Caco-2 (cell line): ENCODE results near the gene TMEM109. TPM values are rescaled to one million over a fixed set of nuclear protein-coding genes. Genes with fewer than 3 reads are reported as not detected.

Experiments
- BruUV-seq: library from RNA; stranded (reverse); fragments of 400-500 nt; replicated peaks from 2 replicates; lab custom pipeline; 2021; lab: Mats Ljungman, UMichigan
- CTCF ChIA-PET: fragments of 300-600 bp; sonication (Branson Sonifier 250); formaldehyde crosslinking; loops from one replicate; lab custom pipeline; 2022; ENCODE audit warnings: antibody characterized with exemption; lab: Charles Lee
- POLR2A ChIA-PET: fragments of 300-600 bp; sonication (Branson Sonifier 250); formaldehyde crosslinking; loops from one replicate; lab custom pipeline; 2022; ENCODE audit warnings: antibody characterized with exemption; lab: Charles Lee
- DNase-seq, 2 experiments: peaks; one replicate each; pipeline versions ENCODE4 v3.0.0 to v3.0.0-alpha.2; 2020 to 2022
- H3K27me3 ChIP-seq: replicated peaks from 2 replicates; pipeline ENCODE4 v1.6.0; 2011; ENCODE audit warnings: low read length; ENCODE audit not compliant: control insufficient read depth, insufficient read depth
- H3K36me3 ChIP-seq: 2 replicates; pipeline ENCODE4 v1.5.1; 2011; ENCODE audit warnings: low read length; ENCODE audit not compliant: control insufficient read depth, insufficient read depth
- H3K4me1 ChIP-seq: fragments of 250-450 bp; sonication (Bioruptor Pico); 2 replicates; pipeline ENCODE4 v1.5.1; 2020; ENCODE audit warnings: mild to moderate bottlenecking
- H3K4me3 ChIP-seq: 2 replicates; pipeline ENCODE4 v1.5.1; 2011; ENCODE audit warnings: low read depth, mild to moderate bottlenecking, control low read depth, low read length
- H3K9me3 ChIP-seq: fragments of 250-450 bp; sonication (Bioruptor Pico); 2 replicates; pipeline ENCODE4 v1.5.1; 2020; ENCODE audit warnings: mild to moderate bottlenecking, moderate library complexity
- H3K27ac Mint-ChIP-seq: one replicate; pipeline ENCODE4 v1.8.0; 2022; ENCODE audit warnings: mixed read lengths; ENCODE audit not compliant: unreplicated experiment
- H3K27me3 Mint-ChIP-seq: one replicate; pipeline ENCODE4 v1.8.0; 2022; ENCODE audit warnings: mixed read lengths; ENCODE audit not compliant: insufficient read depth, unreplicated experiment
- H3K36me3 Mint-ChIP-seq: one replicate; pipeline ENCODE4 v1.8.0; 2022; ENCODE audit warnings: mild to moderate bottlenecking, mixed read lengths; ENCODE audit not compliant: insufficient read depth, unreplicated experiment
- H3K4me1 Mint-ChIP-seq: one replicate; pipeline ENCODE4 v1.8.0; 2022; ENCODE audit warnings: low read depth, mixed read lengths; ENCODE audit not compliant: unreplicated experiment
- H3K4me3 Mint-ChIP-seq: one replicate; pipeline ENCODE4 v1.8.0; 2022; ENCODE audit warnings: mild to moderate bottlenecking, moderate library complexity, mixed read lengths; ENCODE audit not compliant: unreplicated experiment
- H3K9me3 Mint-ChIP-seq: one replicate; pipeline ENCODE4 v1.8.0; 2022; ENCODE audit warnings: mixed read lengths; ENCODE audit not compliant: unreplicated experiment
- intact Hi-C: fragments of 100-400 bp; cut with micrococcal nuclease; formaldehyde crosslinking; loops from one replicate; pipeline ENCODE4 v1.10.0; 2022; ENCODE audit not compliant: unreplicated experiment
- total RNA-seq: library from RNA; stranded (reverse); gene quantifications from 2 replicates; pipeline ENCODE4 v1.2.3, GENCODE V29; 2022
- TF ChIP-seq, protein P1 (sequence below), 2 experiments: fragments of 200-600 bp in 1 of 2; IDR thresholded peaks; 1 replicate in 1 of 2; 2 replicates in 1 of 2; pipeline versions ENCODE4 v1.5.1 to v1.8.0; 2011 to 2022; ENCODE audit warnings: antibody characterized with exemption in 1 of 2, control low read depth in 1 of 2, inconsistent platforms in 1 of 2, low read depth in 1 of 2, low read length in 1 of 2, mild to moderate bottlenecking in 1 of 2, moderate library complexity in 1 of 2; ENCODE audit not compliant: insufficient read depth in 1 of 2, severe bottlenecking in 1 of 2, unreplicated experiment in 1 of 2

TMEM109 gene
- total RNA-seq, 1 experiment from 2014 or later, result 91.9 TPM

DNA sequence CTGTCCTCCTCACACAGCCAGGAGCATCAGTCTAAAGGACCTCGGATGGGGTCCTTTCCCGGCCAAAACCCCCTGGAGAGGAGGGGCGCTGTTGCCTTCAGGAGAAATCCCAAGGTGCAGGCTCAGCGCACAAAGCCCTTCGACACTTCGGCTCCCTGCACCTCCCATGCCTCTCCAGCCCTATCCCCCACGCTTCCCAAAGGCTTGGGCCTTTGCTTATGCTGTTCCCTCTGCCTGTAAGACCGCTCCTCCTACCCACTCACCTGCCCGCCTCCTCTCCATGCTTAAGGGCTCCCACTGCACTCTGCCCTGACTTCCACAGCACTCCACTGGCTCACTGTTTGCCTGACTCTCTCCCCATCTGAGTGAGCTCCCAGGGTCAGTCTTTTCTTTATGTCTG is 24.5 kb downstream of the TMEM109 start:
- Mint-ChIP-seq H3K4me1 (peaks cover 13% of the 10 kb centered on the region), H3K4me3 (no peak overlapping the region), H3K27ac (no peak overlapping the region), H3K36me3 (peaks cover 15% of the 10 kb centered on the region), H3K9me3 (no peaks in the 10 kb centered on the region), H3K27me3 (no peaks in the 10 kb centered on the region)
- intact Hi-C loops, result no loop called here
- no peak for DNase-seq
- ChIA-PET POLR2A (no interaction called here), CTCF (no interaction called here)
- Histone ChIP-seq H3K4me3 (no peak overlapping the region), H3K4me1 (no peaks in the 10 kb centered on the region; the same call in none of the 2 replicates), H3K36me3 (no peaks in the 10 kb centered on the region), H3K27me3 (no peaks in the 10 kb centered on the region), H3K9me3 (no peaks in the 10 kb centered on the region)
- BruUV-seq, result no TSS peak
- TF ChIP-seq, protein P1, sequence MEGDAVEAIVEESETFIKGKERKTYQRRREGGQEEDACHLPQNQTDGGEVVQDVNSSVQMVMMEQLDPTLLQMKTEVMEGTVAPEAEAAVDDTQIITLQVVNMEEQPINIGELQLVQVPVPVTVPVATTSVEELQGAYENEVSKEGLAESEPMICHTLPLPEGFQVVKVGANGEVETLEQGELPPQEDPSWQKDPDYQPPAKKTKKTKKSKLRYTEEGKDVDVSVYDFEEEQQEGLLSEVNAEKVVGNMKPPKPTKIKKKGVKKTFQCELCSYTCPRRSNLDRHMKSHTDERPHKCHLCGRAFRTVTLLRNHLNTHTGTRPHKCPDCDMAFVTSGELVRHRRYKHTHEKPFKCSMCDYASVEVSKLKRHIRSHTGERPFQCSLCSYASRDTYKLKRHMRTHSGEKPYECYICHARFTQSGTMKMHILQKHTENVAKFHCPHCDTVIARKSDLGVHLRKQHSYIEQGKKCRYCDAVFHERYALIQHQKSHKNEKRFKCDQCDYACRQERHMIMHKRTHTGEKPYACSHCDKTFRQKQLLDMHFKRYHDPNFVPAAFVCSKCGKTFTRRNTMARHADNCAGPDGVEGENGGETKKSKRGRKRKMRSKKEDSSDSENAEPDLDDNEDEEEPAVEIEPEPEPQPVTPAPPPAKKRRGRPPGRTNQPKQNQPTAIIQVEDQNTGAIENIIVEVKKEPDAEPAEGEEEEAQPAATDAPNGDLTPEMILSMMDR (IDR thresholded peaks at IDR 0.05; ENCODE audit: insufficient read depth in 1 of 2, low read depth in 1 of 2, low read length in 1 of 2, severe bottlenecking in 1 of 2, unreplicated experiment in 1 of 2), result no peak

DNA sequence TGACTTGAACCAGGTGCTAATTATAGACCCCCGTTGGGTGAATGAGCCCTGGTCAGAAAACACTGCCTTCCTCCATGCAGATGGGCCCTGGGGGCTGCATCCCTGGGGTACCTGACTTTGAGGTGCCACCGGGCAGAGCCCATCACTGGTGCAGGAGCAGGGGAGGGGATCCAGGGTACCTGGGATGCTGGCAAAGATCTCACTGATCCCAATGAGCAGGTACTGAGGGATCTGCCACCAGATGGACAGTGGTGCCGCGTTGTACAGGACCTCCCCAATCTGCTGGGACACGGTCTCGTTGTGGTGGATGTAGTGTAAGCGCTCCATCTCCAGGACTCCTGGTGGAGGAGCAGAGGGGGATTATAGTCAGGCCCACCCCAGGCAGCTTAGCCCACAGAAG is 25.3 kb downstream of the TMEM109 start:
- Histone ChIP-seq H3K36me3 (no peaks in the 10 kb centered on the region), H3K9me3 (no peaks in the 10 kb centered on the region), H3K4me3 (no peak overlapping the region), H3K27me3 (no peaks in the 10 kb centered on the region), H3K4me1 (no peaks in the 10 kb centered on the region; the same call in none of the 2 replicates)
- TF ChIP-seq, protein P1 (IDR thresholded peaks at IDR 0.05; ENCODE audit: insufficient read depth in 1 of 2, low read depth in 1 of 2, low read length in 1 of 2, severe bottlenecking in 1 of 2, unreplicated experiment in 1 of 2), result no peak
- no TSS peak for BruUV-seq
- no peak for DNase-seq
- Mint-ChIP-seq H3K4me3 (no peak overlapping the region), H3K9me3 (no peaks in the 10 kb centered on the region), H3K36me3 (peaks cover 15% of the 10 kb centered on the region), H3K27ac (peak overlapping the region; percentile 28), H3K27me3 (no peaks in the 10 kb centered on the region), H3K4me1 (peaks cover 13% of the 10 kb centered on the region)
- ChIA-PET CTCF (interaction anchor here (1.0 kb wide), 1 partner anchor 356 kb away, joined by 3 read pairs; the partner anchor contains the start of gene VWCE), POLR2A (no interaction called here)
- intact Hi-C loops, result no loop called here

DNA sequence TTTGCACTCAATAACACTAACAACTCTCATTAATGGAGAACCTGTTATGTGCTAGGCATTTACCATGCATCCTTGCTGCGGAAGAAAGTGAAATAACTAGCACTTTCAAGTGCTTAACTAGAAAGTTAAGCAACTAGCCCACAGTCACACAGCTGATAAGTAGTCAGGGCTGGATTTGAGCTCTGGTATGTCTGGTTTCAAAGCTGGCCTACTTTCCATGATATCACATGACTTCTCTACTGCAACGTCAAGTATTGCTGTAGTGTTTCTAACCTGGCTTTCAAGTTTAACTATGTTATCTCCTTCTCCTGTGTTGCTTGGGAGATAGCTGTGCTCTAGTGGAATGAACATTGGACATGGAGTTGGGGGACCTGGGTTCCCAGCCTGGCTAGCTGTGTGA is 25.9 kb downstream of the TMEM109 start:
- CTCF ChIA-PET, result interaction anchor here (0.8 to 1.0 kb wide), 2 partner anchors 25 to 355 kb away, joined by 3 to 5 read pairs; partner anchors contain the start of gene VWCE
- BruUV-seq, result no TSS peak

More for the DNA sequence above, 25.9 kb downstream of the TMEM109 start:
- no peaks in the 10 kb centered on the region for H3K9me3 Mint-ChIP-seq
- TF ChIP-seq, protein P1 (IDR thresholded peaks at IDR 0.05; ENCODE audit: insufficient read depth in 1 of 2, low read depth in 1 of 2, low read length in 1 of 2, severe bottlenecking in 1 of 2, unreplicated experiment in 1 of 2), result no peak
- peak in 1 of 2 experiments; percentile 53 for DNase-seq
- Histone ChIP-seq H3K27me3 (no peaks in the 10 kb centered on the region), H3K36me3 (no peaks in the 10 kb centered on the region), H3K4me3 (no peak overlapping the region), H3K9me3 (no peaks in the 10 kb centered on the region), H3K4me1 (no peaks in the 10 kb centered on the region; the same call in none of the 2 replicates)
- POLR2A ChIA-PET, result no interaction called here
- H3K27me3 Mint-ChIP-seq, result no peaks in the 10 kb centered on the region
- H3K36me3 Mint-ChIP-seq, result peaks cover 15% of the 10 kb centered on the region
- intact Hi-C loops, result loop anchor here (2.0 kb wide), 1 partner anchor 33 kb away; the partner anchor contains the start of gene PRPF19
- peaks cover 13% of the 10 kb centered on the region for H3K4me1 Mint-ChIP-seq
- H3K4me3 Mint-ChIP-seq, result no peak overlapping the region
- no peak overlapping the region for H3K27ac Mint-ChIP-seq
